SK-N-SH (cell line): Measurements from ENCODE around the gene NXNL2. TPM values are rescaled to one million over a fixed set of nuclear protein-coding genes. Genes with fewer than 3 reads are reported as not detected.

Source experiments
- CTCF ChIA-PET: fragments of 300-600, 350-600 bp; formaldehyde crosslinking; extraction: SDS; loops from one replicate; lab custom pipeline; 2021; lab: Yijun Ruan, JAX
- POLR2A ChIA-PET: fragments of 350-600 bp; sonication (Branson Sonifier 250); formaldehyde crosslinking; extraction: SDS; loops from one replicate; lab custom pipeline; 2020; ENCODE audit warnings: antibody characterized with exemption, inconsistent platforms; lab: Yijun Ruan, JAX
- DNase-seq: peaks from one replicate; pipeline ENCODE4 v3.0.0; 2012
- H2AFZ ChIP-seq: fragments of 200-600 bp; sonication (generic); 2 replicates; pipeline ENCODE4 v1.8.1; 2016; ENCODE audit warnings: antibody characterized with exemption, mild to moderate bottlenecking, low read depth
- H3F3A ChIP-seq: fragments of 200-600 bp; sonication (generic); replicated peaks from 2 replicates; pipeline ENCODE3; 2016; ENCODE audit warnings: antibody characterized with exemption, mild to moderate bottlenecking; ENCODE audit not compliant: insufficient read depth
- H3K27ac ChIP-seq, 2 experiments: fragments of 200-500 bp in 1 of 2; fragments of 200-600 bp in 1 of 2; sonication (Bioruptor generic) in 1 of 2; sonication (generic), shearing (Covaris generic) in 1 of 2; 2 replicates each; pipeline versions ENCODE4 v1.5.1 to v1.6.1; 2014 to 2016; ENCODE audit warnings: low read depth in 2 of 2, inconsistent platforms in 1 of 2, low read length in 1 of 2, mild to moderate bottlenecking in 1 of 2, mixed read lengths in 1 of 2
- H3K27me3 ChIP-seq: fragments of 200-600 bp; sonication (generic), shearing (Covaris generic); 2 replicates; pipeline ENCODE4 v1.6.1; 2016; ENCODE audit warnings: mixed run types; ENCODE audit not compliant: insufficient read depth
- H3K36me3 ChIP-seq, 2 experiments: fragments of 200-500 bp in 1 of 2; fragments of 200-600 bp in 1 of 2; sonication (Bioruptor generic) in 1 of 2; sonication (generic) in 1 of 2; replicated peaks in 1 of 2; 2 replicates each; pipeline versions ENCODE3 to v1.5.1; 2014 to 2016; ENCODE audit warnings: low read length in 1 of 2, mild to moderate bottlenecking in 1 of 2; ENCODE audit not compliant: insufficient read depth in 2 of 2, control insufficient read depth in 1 of 2
- H3K4me1 ChIP-seq, 2 experiments: fragments of 200-500 bp in 1 of 2; fragments of 200-600 bp in 1 of 2; sonication (Bioruptor generic) in 1 of 2; sonication (generic), shearing (Covaris generic) in 1 of 2; 2 replicates each; pipeline versions ENCODE4 v1.5.1 to v1.6.1; 2014 to 2016; ENCODE audit warnings: low read depth in 1 of 2, low read length in 1 of 2, mixed run types in 1 of 2; ENCODE audit not compliant: insufficient read depth in 2 of 2, control insufficient read depth in 1 of 2
- H3K4me2 ChIP-seq: fragments of 200-600 bp; sonication (generic), shearing (Covaris generic); 2 replicates; pipeline ENCODE4 v1.6.1; 2017; ENCODE audit warnings: mixed run types
- H3K4me3 ChIP-seq, 2 experiments: fragments of 200-500 bp in 1 of 2; fragments of 200-600 bp in 1 of 2; sonication (Bioruptor generic) in 1 of 2; sonication (generic), shearing (Covaris generic) in 1 of 2; 2 replicates each; pipeline versions ENCODE4 v1.5.1 to v1.8.1; 2014 to 2016; ENCODE audit warnings: low read depth in 2 of 2, inconsistent platforms in 1 of 2, low read length in 1 of 2, mild to moderate bottlenecking in 1 of 2, mixed read lengths in 1 of 2, moderate library complexity in 1 of 2
- H3K79me2 ChIP-seq: fragments of 200-600 bp; sonication (generic); 2 replicates; pipeline ENCODE4 v1.8.1; 2017; ENCODE audit warnings: mild to moderate bottlenecking; ENCODE audit not compliant: insufficient read depth
- H3K9ac ChIP-seq: fragments of 200-600 bp; sonication (generic); 2 replicates; pipeline ENCODE4 v1.6.1; 2017; ENCODE audit warnings: mixed run types
- H3K9me2 ChIP-seq: fragments of 200-600 bp; sonication (generic); 2 replicates; pipeline ENCODE4 v1.6.1; 2017; ENCODE audit warnings: mixed run types
- H3K9me3 ChIP-seq: fragments of 200-600 bp; sonication (generic); 2 replicates; pipeline ENCODE4 v1.6.1; 2017; ENCODE audit warnings: mixed run types, mild to moderate bottlenecking, moderate library complexity
- H4K20me1 ChIP-seq: fragments of 200-600 bp; sonication (generic); 2 replicates; pipeline ENCODE4 v1.6.1; 2017; ENCODE audit warnings: mild to moderate bottlenecking, mixed run types; ENCODE audit not compliant: insufficient read depth
- EP300 ChIP-seq, 2 experiments: IDR thresholded peaks; 2 replicates each; pipeline versions ENCODE4 v1.4.0 to v1.6.1; 2012; ENCODE audit warnings: borderline replicate concordance in 1 of 2, low read depth in 1 of 2, low read length in 1 of 2
- EZH2phosphoT487 ChIP-seq: fragments of 200-600 bp; sonication (generic); IDR thresholded peaks from 2 replicates; pipeline ENCODE4 v1.6.1; 2017; ENCODE audit warnings: low read depth, mixed run types, mild to moderate bottlenecking, antibody characterized with exemption, moderate library complexity, borderline replicate concordance
- FOSL2 ChIP-seq: IDR thresholded peaks from 2 replicates; pipeline ENCODE4 v1.4.0; 2012; ENCODE audit warnings: low read depth, mild to moderate bottlenecking, moderate library complexity, borderline replicate concordance
- FOXJ3 ChIP-seq: sonication (generic); formaldehyde crosslinking; IDR thresholded peaks from 2 replicates; pipeline ENCODE4 v1.5.1; 2020; ENCODE audit warnings: mild to moderate bottlenecking, missing genetic modification reagents
- FOXM1 ChIP-seq: IDR thresholded peaks from 2 replicates; pipeline ENCODE4 v1.4.0; 2012; ENCODE audit warnings: low read depth, mild to moderate bottlenecking
- GABPA ChIP-seq: IDR thresholded peaks from 2 replicates; pipeline ENCODE4 v1.4.0; 2012; ENCODE audit warnings: low read depth, mild to moderate bottlenecking
- JUND ChIP-seq: IDR thresholded peaks from 2 replicates; pipeline ENCODE4 v1.4.0; 2012
- MEF2A ChIP-seq: IDR thresholded peaks from 2 replicates; pipeline ENCODE4 v1.4.0; 2012; ENCODE audit warnings: low read depth, borderline replicate concordance
- MXI1 ChIP-seq: IDR thresholded peaks from 2 replicates; pipeline ENCODE4 v1.6.1; 2012; ENCODE audit warnings: mild to moderate bottlenecking, low read depth, low read length, improper control_type of control experiment
- NFIC ChIP-seq: IDR thresholded peaks from 2 replicates; pipeline ENCODE4 v1.4.0; 2012; ENCODE audit warnings: borderline replicate concordance
- POLR2AphosphoS5 ChIP-seq: IDR thresholded peaks from 2 replicates; pipeline ENCODE4 v1.6.1; 2012; ENCODE audit warnings: low read depth, low read length
- RCOR1 ChIP-seq: fragments of 150-350 bp; IDR thresholded peaks from 2 replicates; pipeline ENCODE4 v1.6.1; 2017; ENCODE audit warnings: antibody characterized with exemption, low read length
- RFX5 ChIP-seq: IDR thresholded peaks from 2 replicates; pipeline ENCODE4 v1.6.1; 2012; ENCODE audit warnings: mild to moderate bottlenecking, improper control_type of control experiment, low read length
- TAF1 ChIP-seq: IDR thresholded peaks from 2 replicates; pipeline ENCODE4 v1.6.1; 2012; ENCODE audit warnings: low read depth, mild to moderate bottlenecking, low read length, moderate library complexity, borderline replicate concordance
- TCF12 ChIP-seq: IDR thresholded peaks from 2 replicates; pipeline ENCODE4 v1.4.0; 2012
- WGBS: methylation state at CpG from one replicate; pipeline ENCODE4 v1.1.6; 2017; ENCODE audit warnings: low lambda C conversion rate; 5-methylcytosine and 5-hydroxymethylcytosine counted together
- polyA plus RNA-seq, 3 experiments: library from polyadenylated mRNA; depleted of rRNA; stranded (reverse); fragments of >200 nt; gene quantifications; 2 replicates each; pipeline ENCODE4 v1.2.3, GENCODE V29; 2012
- TF ChIP-seq, protein P1 (sequence below): IDR thresholded peaks from 2 replicates; pipeline ENCODE4 v1.4.0; 2012; ENCODE audit warnings: low read depth, borderline replicate concordance
- TF ChIP-seq, protein P2 (sequence below): fragments of 200-600 bp; sonication (generic); IDR thresholded peaks from 2 replicates; pipeline ENCODE4 v1.6.1; 2017; ENCODE audit warnings: antibody characterized with exemption, mild to moderate bottlenecking, moderate library complexity
- TF ChIP-seq, protein P3 (sequence below): IDR thresholded peaks from 2 replicates; pipeline ENCODE4 v1.4.0; 2012; ENCODE audit warnings: low read depth, borderline replicate concordance

The NXNL2 gene
- polyA plus RNA-seq, 1 of the 3 experiments (the other 2 are of a cell fraction), result 3.1 TPM

DNA sequence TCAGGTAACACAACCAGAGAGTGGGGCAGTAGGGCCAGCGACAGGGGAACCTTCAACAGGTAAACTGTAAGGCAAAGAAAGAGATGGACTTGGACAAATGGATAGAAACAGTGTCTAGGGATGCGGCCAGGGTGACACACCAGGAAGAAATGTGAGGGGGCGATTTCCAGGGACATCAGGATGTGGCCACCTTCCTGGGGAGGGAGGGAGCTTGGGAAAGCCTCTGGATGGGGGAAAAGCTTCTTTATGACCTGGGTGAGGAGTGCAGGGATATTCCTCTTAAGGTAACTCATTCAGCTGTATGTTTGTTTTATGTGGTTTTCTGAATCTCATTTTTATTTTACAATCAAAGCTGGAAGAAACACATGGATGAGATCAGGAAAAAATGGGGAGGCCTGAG, 11.9 kb upstream of the NXNL2 start:
- H3K36me3 ChIP-seq, result no peaks in the 10 kb centered on the region
- no peak overlapping the region for H2AFZ ChIP-seq
- no peak for DNase-seq
- 61% methylated on average over 3 of the region's 3 CpGs for WGBS
- H3K4me2 ChIP-seq, result no peak overlapping the region
- no peaks in the 10 kb centered on the region for H3F3A ChIP-seq
- no peaks in the 10 kb centered on the region for H3K4me1 ChIP-seq
- H3K79me2 ChIP-seq, result no peaks in the 10 kb centered on the region
- no peaks in the 10 kb centered on the region for H4K20me1 ChIP-seq
- CTCF ChIA-PET, result interaction anchor here (1.0 kb wide), 1 partner anchor 56 kb away, joined by 3 read pairs; no protein-coding TSS in a partner anchor
- H3K4me3 ChIP-seq, result no peak overlapping the region
- TF ChIP-seq MXI1, result no peak
- no peak for TF ChIP-seq RCOR1
- no peak for TF ChIP-seq NFIC
- TF ChIP-seq, protein P1, sequence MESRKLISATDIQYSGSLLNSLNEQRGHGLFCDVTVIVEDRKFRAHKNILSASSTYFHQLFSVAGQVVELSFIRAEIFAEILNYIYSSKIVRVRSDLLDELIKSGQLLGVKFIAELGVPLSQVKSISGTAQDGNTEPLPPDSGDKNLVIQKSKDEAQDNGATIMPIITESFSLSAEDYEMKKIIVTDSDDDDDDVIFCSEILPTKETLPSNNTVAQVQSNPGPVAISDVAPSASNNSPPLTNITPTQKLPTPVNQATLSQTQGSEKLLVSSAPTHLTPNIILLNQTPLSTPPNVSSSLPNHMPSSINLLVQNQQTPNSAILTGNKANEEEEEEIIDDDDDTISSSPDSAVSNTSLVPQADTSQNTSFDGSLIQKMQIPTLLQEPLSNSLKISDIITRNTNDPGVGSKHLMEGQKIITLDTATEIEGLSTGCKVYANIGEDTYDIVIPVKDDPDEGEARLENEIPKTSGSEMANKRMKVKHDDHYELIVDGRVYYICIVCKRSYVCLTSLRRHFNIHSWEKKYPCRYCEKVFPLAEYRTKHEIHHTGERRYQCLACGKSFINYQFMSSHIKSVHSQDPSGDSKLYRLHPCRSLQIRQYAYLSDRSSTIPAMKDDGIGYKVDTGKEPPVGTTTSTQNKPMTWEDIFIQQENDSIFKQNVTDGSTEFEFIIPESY, result no peak
- TF ChIP-seq GABPA, result no peak
- no peak for TF ChIP-seq FOXJ3 (CRISPR knock-in tag)
- no peak for TF ChIP-seq FOSL2
- TF ChIP-seq RFX5, result no peak
- no peak for TF ChIP-seq POLR2AphosphoS5
- TF ChIP-seq, protein P2, sequence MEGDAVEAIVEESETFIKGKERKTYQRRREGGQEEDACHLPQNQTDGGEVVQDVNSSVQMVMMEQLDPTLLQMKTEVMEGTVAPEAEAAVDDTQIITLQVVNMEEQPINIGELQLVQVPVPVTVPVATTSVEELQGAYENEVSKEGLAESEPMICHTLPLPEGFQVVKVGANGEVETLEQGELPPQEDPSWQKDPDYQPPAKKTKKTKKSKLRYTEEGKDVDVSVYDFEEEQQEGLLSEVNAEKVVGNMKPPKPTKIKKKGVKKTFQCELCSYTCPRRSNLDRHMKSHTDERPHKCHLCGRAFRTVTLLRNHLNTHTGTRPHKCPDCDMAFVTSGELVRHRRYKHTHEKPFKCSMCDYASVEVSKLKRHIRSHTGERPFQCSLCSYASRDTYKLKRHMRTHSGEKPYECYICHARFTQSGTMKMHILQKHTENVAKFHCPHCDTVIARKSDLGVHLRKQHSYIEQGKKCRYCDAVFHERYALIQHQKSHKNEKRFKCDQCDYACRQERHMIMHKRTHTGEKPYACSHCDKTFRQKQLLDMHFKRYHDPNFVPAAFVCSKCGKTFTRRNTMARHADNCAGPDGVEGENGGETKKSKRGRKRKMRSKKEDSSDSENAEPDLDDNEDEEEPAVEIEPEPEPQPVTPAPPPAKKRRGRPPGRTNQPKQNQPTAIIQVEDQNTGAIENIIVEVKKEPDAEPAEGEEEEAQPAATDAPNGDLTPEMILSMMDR, result no peak
- no peak for TF ChIP-seq TAF1
- TF ChIP-seq MEF2A, result no peak
- no peak for TF ChIP-seq JUND
- no peak for TF ChIP-seq FOXM1
- TF ChIP-seq EZH2phosphoT487, result no peak
- TF ChIP-seq, protein P3, sequence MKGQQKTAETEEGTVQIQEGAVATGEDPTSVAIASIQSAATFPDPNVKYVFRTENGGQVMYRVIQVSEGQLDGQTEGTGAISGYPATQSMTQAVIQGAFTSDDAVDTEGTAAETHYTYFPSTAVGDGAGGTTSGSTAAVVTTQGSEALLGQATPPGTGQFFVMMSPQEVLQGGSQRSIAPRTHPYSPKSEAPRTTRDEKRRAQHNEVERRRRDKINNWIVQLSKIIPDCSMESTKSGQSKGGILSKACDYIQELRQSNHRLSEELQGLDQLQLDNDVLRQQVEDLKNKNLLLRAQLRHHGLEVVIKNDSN, result no peak
- no peak for TF ChIP-seq TCF12
- TF ChIP-seq EP300 (IDR thresholded peaks at IDR 0.05; ENCODE audit: borderline replicate concordance in 1 of 2, low read depth in 1 of 2, low read length in 1 of 2), result no peak
- H3K9ac ChIP-seq, result no peak overlapping the region
- H3K9me3 ChIP-seq, result no peaks in the 10 kb centered on the region
- POLR2A ChIA-PET, result no interaction called here
- H3K9me2 ChIP-seq, result no peaks in the 10 kb centered on the region
- no peaks in the 10 kb centered on the region for H3K27me3 ChIP-seq
- no peak overlapping the region for H3K27ac ChIP-seq
